HPDE6-E6E7 (cell line): ENCODE data around the gene SLC9C2.
"Not testable (repeated sequence)": the region's sequence is repeated elsewhere in the genome, so short reads cannot be mapped to it uniquely, and the experiment has no call there.

Source experiments
- DNase-seq: peaks from one replicate; pipeline ENCODE4 v3.0.0; 2011; ENCODE audit warnings: missing footprints; ENCODE audit errors: extremely low spot score

SLC9C2 gene

GRCh38 chr1:173484276-173484675, 118.6 kb downstream of the SLC9C2 start:
- no peak for DNase-seq

- no peak for DNase-seq
Measured at GRCh38 chr1:173482683-173483082, 120.2 kb downstream of the SLC9C2 start.

GRCh38 chr1:173481195-173481772, 121.6 kb downstream of the SLC9C2 start:
- no peak for DNase-seq

- DNase-seq, result no peak
Measured at GRCh38 chr1:173479649-173480048, 123.2 kb downstream of the SLC9C2 start.

GRCh38 chr1:173478094-173478674, 124.7 kb downstream of the SLC9C2 start:
- peak; percentile 48 for DNase-seq

GRCh38 chr1:173477286-173478093, 125.4 kb downstream of the SLC9C2 start, which contains the start of gene PRDX6:
PRDX6 (plus strand) TSS chr1:173477335; CDS start chr1:173477398, 63 bp downstream.
- peak; percentile 43 for DNase-seq

GRCh38 chr1:173476665-173477285, 126.1 kb downstream of the SLC9C2 start:
- peak; percentile 57 for DNase-seq

GRCh38 chr1:173476197-173476664, 126.6 kb downstream of the SLC9C2 start:
- DNase-seq, result no peak

- peak; percentile 32 for DNase-seq
Measured at GRCh38 chr1:173475564-173476196, 127.2 kb downstream of the SLC9C2 start.

- DNase-seq, result not testable (repeated sequence)
Measured at GRCh38 chr1:173474780-173475421, 128.0 kb downstream of the SLC9C2 start.

- DNase-seq, result no peak
Measured at GRCh38 chr1:173474097-173474779, 128.6 kb downstream of the SLC9C2 start.

GRCh38 chr1:173473599-173474011, 129.3 kb downstream of the SLC9C2 start:
- DNase-seq, result no peak

GRCh38 chr1:173470608-173471007, 132.3 kb downstream of the SLC9C2 start:
- DNase-seq, result no peak

GRCh38 chr1:173469656-173470055, 133.2 kb downstream of the SLC9C2 start:
- DNase-seq, result no peak

GRCh38 chr1:173467426-173467825, 135.4 kb downstream of the SLC9C2 start:
- DNase-seq, result no peak

GRCh38 chr1:173464185-173464584, 138.7 kb downstream of the SLC9C2 start:
- DNase-seq, result not testable (repeated sequence)

GRCh38 chr1:173462666-173463065, 140.2 kb downstream of the SLC9C2 start:
- DNase-seq, result not testable (repeated sequence)

- no peak for DNase-seq
Measured at GRCh38 chr1:173459885-173460284, 143.0 kb downstream of the SLC9C2 start.

GRCh38 chr1:173454966-173455524, 147.8 kb downstream of the SLC9C2 start:
- DNase-seq, result no peak

GRCh38 chr1:173453982-173454381, 148.9 kb downstream of the SLC9C2 start:
- no peak for DNase-seq
